GM12891 (cell line): Measurements from ENCODE around the gene LYPD6B.

ENCODE experiments used
- POLR2A ChIP-seq: IDR thresholded peaks from 2 replicates; pipeline ENCODE4 v1.6.1; 2011; ENCODE audit warnings: low read depth, low read length, control low read depth
- POLR2AphosphoS5 ChIP-seq: IDR thresholded peaks from 2 replicates; pipeline ENCODE4 v1.6.1; 2011; ENCODE audit warnings: low read depth, low read length, control low read depth
- TAF1 ChIP-seq: IDR thresholded peaks from 2 replicates; pipeline ENCODE4 v1.6.1; 2011; ENCODE audit warnings: low read depth, low read length, control low read depth

GRCh38 chr2:149218497-149218896 lies 180.0 kb downstream of the LYPD6B start:
- TF ChIP-seq POLR2A (no peak), POLR2AphosphoS5 (no peak), TAF1 (no peak)
